HG03571 (cell line): ENCODE data around the gene LGALS7B.
"Not testable (repeated sequence)": the region's sequence is repeated elsewhere in the genome, so short reads cannot be mapped to it uniquely, and the experiment has no call there.

Experiments used
- ATAC-seq: cut with Tn5 transposase; IDR thresholded peaks from one replicate; pipeline ENCODE4 v1.9.1; 2021; ENCODE audit not compliant: unreplicated experiment

LGALS7B gene

DNA sequence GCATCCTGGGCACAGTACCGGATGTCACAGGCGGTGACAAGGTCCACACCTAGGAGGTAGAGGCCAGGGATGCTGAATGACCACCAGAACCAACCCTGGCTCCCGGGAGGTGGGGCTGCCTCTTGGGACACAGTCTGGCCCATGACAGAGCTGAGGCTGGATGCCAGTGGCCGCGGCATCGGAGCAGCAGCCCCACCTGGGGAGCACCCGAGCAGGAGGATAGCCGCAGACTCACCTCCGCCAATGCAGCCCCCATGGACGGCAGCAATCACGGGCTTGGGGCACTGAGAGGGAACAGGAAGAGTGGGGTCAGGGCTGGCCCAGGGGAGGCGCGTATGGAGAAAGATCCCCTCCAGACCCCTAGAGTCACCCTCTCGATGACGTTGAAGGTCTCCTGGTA lies 28.1 kb downstream of the LGALS7B start:
- no peak for ATAC-seq

- ATAC-seq: no peak
Observed at GRCh38 chr19:38819231-38819920, 30.4 kb downstream of the LGALS7B start.

GRCh38 chr19:38821230-38821825 lies 32.3 kb downstream of the LGALS7B start:
- ATAC-seq: not testable (repeated sequence)

- not testable (repeated sequence) for ATAC-seq
Observed at GRCh38 chr19:38825936-38826335, 36.9 kb downstream of the LGALS7B start.

GRCh38 chr19:38826856-38827551 lies 38.0 kb downstream of the LGALS7B start:
- ATAC-seq: no peak

DNA sequence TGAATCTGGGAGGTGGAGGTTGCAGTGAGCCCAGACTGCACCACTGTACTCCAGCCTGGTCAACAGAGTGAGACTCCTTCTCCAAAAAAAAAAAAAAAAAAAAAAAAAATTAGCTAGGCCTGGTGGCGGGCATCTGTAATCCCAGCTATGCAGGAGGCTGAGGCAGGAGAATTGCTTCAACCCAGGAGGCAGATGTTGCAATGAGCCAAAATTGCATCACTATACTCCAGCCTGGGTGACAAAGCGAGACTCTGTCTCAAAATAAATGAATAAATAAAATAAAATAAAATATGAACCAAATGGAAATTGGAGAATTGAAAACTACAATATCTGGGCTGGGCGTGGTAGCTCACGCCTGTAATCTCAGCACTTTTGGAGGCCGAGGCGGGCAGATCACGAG lies 40.2 kb downstream of the LGALS7B start:
- ATAC-seq: not testable (repeated sequence)

GRCh38 chr19:38830039-38830733 lies 41.2 kb downstream of the LGALS7B start:
- no peak for ATAC-seq

DNA sequence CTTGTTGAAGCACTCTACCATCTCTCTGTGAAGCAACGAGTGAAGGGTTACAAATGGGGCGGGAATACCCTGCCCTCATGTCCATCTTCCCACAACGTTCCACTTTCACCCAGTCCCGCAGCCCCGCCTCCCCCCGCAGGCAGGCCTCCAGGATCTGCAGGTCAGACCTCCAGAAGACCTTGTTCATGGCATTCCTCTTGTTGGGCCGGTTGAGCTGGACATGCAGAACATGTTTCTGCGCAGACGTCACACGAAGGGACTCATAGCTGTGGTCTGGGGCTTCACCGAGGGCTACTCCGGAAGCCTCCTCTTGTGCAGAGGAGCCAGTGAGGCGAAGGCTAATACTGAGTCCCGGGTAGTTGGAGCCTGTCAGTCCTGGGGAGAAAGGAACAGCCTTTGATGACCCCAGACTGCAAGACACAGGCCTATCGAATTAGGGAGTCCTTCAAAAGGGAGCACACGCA lies 42.2 kb downstream of the LGALS7B start:
- ATAC-seq: peak; percentile 40

DNA sequence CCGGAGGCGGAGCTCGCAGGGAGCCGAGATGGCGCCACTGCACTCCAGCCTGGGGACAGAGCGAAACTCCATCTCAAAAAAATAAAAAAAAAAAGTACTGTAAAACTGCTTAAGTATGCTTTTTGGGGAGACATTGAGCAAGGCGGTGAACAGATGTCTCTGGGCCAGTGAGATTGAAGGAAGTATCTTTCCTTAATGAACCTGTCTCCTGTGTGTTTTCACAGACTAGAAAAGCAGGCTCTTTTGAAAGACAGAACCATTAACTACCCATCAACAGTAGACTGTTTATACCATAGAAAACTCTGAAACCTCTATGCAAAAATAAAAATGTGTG lies 44.1 kb downstream of the LGALS7B start:
- no peak for ATAC-seq

DNA sequence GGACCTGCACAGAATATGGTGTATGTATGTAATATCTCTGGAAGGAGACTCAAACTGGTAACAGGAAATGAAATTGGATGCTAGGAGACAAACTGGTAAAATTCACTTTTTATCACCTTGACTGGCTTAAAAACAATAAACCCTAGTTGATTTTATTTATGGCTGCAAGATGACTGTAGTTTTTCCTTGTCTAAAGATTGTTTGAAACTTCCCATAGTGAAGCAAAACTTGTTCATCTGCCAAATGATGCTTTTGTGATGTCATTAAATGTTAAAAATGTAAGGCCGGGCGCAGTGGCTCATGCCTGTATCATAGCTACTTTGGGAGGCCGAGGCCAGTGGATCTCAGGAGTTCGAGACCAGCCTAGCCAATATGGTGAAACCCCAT lies 45.1 kb downstream of the LGALS7B start:
- ATAC-seq: no peak

DNA sequence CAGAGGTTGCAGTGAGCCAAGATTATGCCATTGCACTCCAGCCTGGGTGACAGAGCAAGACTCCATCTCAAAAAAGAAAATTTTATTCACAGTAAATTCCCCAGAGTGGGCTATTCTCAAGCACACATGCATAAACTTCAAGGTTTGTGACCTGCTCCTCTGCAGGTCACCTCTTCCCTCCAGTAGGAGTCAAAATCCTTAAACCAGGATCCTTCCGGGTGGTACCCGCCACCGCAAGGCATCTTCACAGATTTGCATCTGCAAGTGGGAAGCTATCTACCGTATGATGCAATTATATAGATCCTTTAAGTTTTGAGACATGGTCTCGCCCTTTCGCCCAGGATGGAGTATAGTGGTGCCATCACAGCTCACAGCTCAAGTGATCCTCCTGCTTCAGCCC lies 45.6 kb downstream of the LGALS7B start:
- ATAC-seq: no peak

GRCh38 chr19:38836159-38836982 lies 47.4 kb downstream of the LGALS7B start:
- no peak for ATAC-seq

GRCh38 chr19:38836983-38837626 lies 48.1 kb downstream of the LGALS7B start:
- ATAC-seq: no peak

- ATAC-seq: no peak
Observed at GRCh38 chr19:38837656-38838121, 48.7 kb downstream of the LGALS7B start.

DNA sequence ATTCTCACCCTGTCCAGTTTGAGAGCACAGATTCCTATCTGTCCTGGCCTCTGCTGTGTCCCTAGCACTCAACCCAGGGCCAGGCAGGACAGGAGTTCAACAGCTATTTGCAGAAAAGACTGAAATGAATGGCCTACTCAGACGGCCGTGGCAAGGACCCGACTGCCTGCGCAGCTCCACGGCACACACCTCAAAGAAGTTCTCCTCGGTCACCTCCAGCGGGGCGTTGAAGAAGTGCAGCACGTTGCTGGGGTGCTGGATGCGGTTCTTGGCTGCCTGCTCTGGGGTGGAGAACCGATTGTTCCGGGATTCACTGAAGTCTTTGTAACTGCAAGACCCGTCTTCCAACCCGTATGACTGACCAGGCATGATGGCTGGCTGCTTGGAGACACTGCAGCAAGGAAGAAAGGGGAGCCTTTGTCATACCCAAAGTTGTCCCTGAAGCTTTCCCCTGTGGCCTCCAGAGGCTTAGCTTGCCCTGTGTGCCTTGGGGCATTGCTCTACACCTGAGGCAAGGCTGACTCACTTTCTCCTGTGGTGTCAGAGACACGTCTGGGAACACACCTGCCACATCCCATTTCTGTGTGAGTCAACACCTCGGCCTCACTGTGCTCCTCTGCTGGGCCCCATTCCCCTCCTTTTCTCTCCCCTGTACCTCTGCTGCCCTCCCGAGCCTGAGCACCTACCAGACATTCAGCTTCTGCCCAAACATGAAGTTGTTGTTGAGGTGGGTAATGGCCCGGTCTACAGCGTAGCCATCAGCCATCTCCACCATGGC lies 49.4 kb downstream of the LGALS7B start:
- ATAC-seq: no peak

- no peak for ATAC-seq
Observed at GRCh38 chr19:38838986-38839761, 50.2 kb downstream of the LGALS7B start.

DNA sequence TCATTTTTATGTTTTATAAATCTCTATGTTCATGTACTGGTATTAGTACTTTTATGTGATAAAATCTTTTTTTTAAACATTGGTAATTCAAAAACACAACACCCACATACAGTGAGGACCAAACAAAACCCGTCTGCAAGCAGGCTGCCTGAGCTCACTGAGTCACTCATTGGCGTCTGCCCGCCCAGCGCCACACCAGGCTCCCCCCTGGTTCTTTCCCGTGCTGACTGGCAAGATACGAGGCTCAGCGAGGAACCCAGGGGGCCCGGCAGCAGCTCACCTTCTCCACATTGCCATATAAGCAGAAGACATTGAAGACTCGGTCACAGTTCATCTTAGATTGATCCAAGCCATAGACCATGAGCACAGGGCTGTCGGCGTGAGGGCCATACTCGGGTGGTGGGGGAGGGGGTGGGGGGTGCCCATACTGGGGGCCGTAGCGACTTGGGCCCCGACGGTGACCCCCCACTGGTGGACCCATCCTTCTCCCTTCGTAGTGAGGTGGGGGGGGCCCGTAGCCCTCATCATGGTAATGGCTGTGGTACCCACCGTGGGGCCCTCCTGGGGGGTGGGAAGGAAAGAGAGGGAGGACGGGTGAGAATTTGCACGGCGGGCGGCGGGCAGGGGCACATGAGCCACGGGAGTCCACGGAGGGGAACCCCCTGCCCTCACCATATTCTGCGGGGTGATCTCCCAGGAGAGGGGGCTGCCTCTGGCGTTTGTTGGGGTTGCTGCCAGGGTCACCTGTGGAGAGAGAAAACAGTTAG lies 51.0 kb downstream of the LGALS7B start:
- ATAC-seq: no peak

- no peak for ATAC-seq
Observed at GRCh38 chr19:38840583-38840968, 51.6 kb downstream of the LGALS7B start.
